B cell (primary cell): ENCODE data around the gene FA2H. TPM values are rescaled to one million over a fixed set of nuclear protein-coding genes. Genes with fewer than 3 reads are reported as not detected.
A peak's percentile ranks its signal among the peaks of the same experiment; 100 is the strongest.

Source experiments
- ATAC-seq: fragments of 200-7000 bp; cut with Tn5 transposase; one replicate; pipeline ENCODE4 v1.10.0; 2021; ENCODE audit warnings: low read depth, mild to moderate bottlenecking, moderate number of reproducible peaks, moderate library complexity
- CTCF ChIA-PET: fragments of 350-600 bp; sonication (Branson Sonifier 250); formaldehyde crosslinking; loops from one replicate; lab custom pipeline; 2021; ENCODE audit warnings: antibody characterized with exemption, inconsistent platforms; lab: Charles Lee
- POLR2A ChIA-PET: fragments of 350-600 bp; sonication (Branson Sonifier 250); formaldehyde crosslinking; loops from one replicate; lab custom pipeline; 2021; ENCODE audit warnings: antibody characterized with exemption; lab: Charles Lee
- DNase-seq: peaks from one replicate; pipeline ENCODE4 v3.0.0; 2013
- H2AFZ ChIP-seq: 2 replicates; pipeline ENCODE4 v1.6.1; 2012; ENCODE audit warnings: mild to moderate bottlenecking, low read depth, low read length; ENCODE audit not compliant: insufficient read depth, poor library complexity, severe bottlenecking
- H3K27ac ChIP-seq, 2 donors: 1 replicate in 1 of 2; 2 replicates in 1 of 2; pipeline ENCODE4 v1.5.1; 2012 to 2013; ENCODE audit warnings: low read length in 2 of 2, mild to moderate bottlenecking in 2 of 2, moderate library complexity in 1 of 2
- H3K27me3 ChIP-seq, 4 experiments: fragments of 200-600 bp in 1 of 4; sonication (generic) in 1 of 4; replicated peaks in 1 of 4; 1 replicate in 2 of 4; 2 replicates in 2 of 4; pipeline versions ENCODE4 v1.6.1 to v1.7.0; 2013 to 2016; ENCODE audit warnings: low read length in 3 of 4, mild to moderate bottlenecking in 2 of 4, mixed read lengths in 1 of 4, moderate library complexity in 1 of 4; ENCODE audit not compliant: insufficient read depth in 4 of 4, control insufficient read depth in 3 of 4; ENCODE audit errors: control extremely low read depth in 1 of 4
- H3K36me3 ChIP-seq, 2 experiments: replicated peaks in 1 of 2; 1 replicate in 1 of 2; 2 replicates in 1 of 2; pipeline versions ENCODE4 v1.6.1 to v1.7.1; 2013; ENCODE audit warnings: low read length in 1 of 2; ENCODE audit not compliant: insufficient read depth in 2 of 2, control insufficient read depth in 1 of 2; ENCODE audit errors: control extremely low read depth in 1 of 2, extremely low read depth in 1 of 2
- H3K4me1 ChIP-seq, 2 donors: fragments of 200-600 bp in 1 of 2; sonication (generic) in 1 of 2; 1 replicate in 1 of 2; 2 replicates in 1 of 2; pipeline versions ENCODE4 v1.5.1 to v1.6.1; 2013 to 2017; ENCODE audit warnings: low read length in 2 of 2; ENCODE audit not compliant: control insufficient read depth in 2 of 2, insufficient read depth in 2 of 2
- H3K4me2 ChIP-seq: replicated peaks from 2 replicates; pipeline ENCODE3; 2012; ENCODE audit warnings: mild to moderate bottlenecking, low read depth, low read length; ENCODE audit not compliant: poor library complexity, severe bottlenecking
- H3K4me3 ChIP-seq, 5 experiments: fragments of 200-600 bp in 1 of 5; sonication (generic) in 1 of 5; 1 replicate in 3 of 5; 2 replicates in 2 of 5; pipeline versions ENCODE4 v1.5.1 to v1.7.0; 2011 to 2016; ENCODE audit warnings: low read length in 4 of 5, mild to moderate bottlenecking in 4 of 5, low read depth in 2 of 5, control low read depth in 1 of 5, moderate library complexity in 1 of 5; ENCODE audit not compliant: insufficient read depth in 1 of 5; ENCODE audit errors: control extremely low read depth in 1 of 5, extremely low read depth in 1 of 5
- H3K79me2 ChIP-seq: fragments of 200-600 bp; sonication (generic); one replicate; pipeline ENCODE4 v1.6.0; 2016; ENCODE audit warnings: low read length; ENCODE audit not compliant: control insufficient read depth, insufficient read depth
- H3K9ac ChIP-seq: fragments of 200-600 bp; sonication (generic); 2 replicates; pipeline ENCODE4 v1.6.1; 2017; ENCODE audit warnings: mild to moderate bottlenecking, low read length, moderate library complexity
- H3K9me3 ChIP-seq, 3 donors: one replicate each; pipeline versions ENCODE4 v1.6.1 to v1.7.1; 2013; ENCODE audit warnings: low read length in 2 of 3; ENCODE audit not compliant: control insufficient read depth in 2 of 3, insufficient read depth in 1 of 3; ENCODE audit errors: control extremely low read depth in 1 of 3
- H4K20me1 ChIP-seq: 2 replicates; pipeline ENCODE4 v1.6.0; 2012; ENCODE audit warnings: mild to moderate bottlenecking, low read length; ENCODE audit not compliant: insufficient read depth, control insufficient read depth, poor library complexity, severe bottlenecking
- H3K27ac Mint-ChIP-seq: one replicate; pipeline ENCODE4 v1.8.0; 2021; ENCODE audit warnings: mixed read lengths
- H3K27me3 Mint-ChIP-seq: one replicate; pipeline ENCODE4 v1.8.0; 2021; ENCODE audit warnings: mixed read lengths
- H3K4me1 Mint-ChIP-seq: one replicate; pipeline ENCODE4 v1.8.0; 2021; ENCODE audit warnings: mixed read lengths
- H3K4me3 Mint-ChIP-seq: one replicate; pipeline ENCODE4 v1.8.0; 2021; ENCODE audit warnings: mixed read lengths
- H3K9me3 Mint-ChIP-seq: one replicate; pipeline ENCODE4 v1.8.0; 2022; ENCODE audit warnings: mixed read lengths; ENCODE audit not compliant: insufficient read depth
- EZH2 ChIP-seq: IDR thresholded peaks from 2 replicates; pipeline ENCODE4 v1.6.1; 2012; ENCODE audit warnings: borderline replicate concordance, low read depth, mild to moderate bottlenecking, moderate library complexity, low read length; ENCODE audit not compliant: insufficient read depth, poor library complexity, severe bottlenecking
- WGBS: methylation state at CpG from one replicate; pipeline ENCODE4 v1.1.5; 2013; ENCODE audit warnings: missing lambda C conversion rate; ENCODE audit not compliant: insufficient coverage; 5-methylcytosine and 5-hydroxymethylcytosine counted together
- intact Hi-C: fragments of 100-400 bp; cut with micrococcal nuclease; formaldehyde crosslinking; loops from one replicate; pipeline ENCODE4 v1.10.0; 2022
- polyA plus RNA-seq: library from polyadenylated mRNA; depleted of rRNA; stranded (reverse); fragments of >200 nt; gene quantifications from 2 replicates; pipeline ENCODE4 v1.2.3, GENCODE V29; 2012
- total RNA-seq, 2 donors: library from RNA; stranded (reverse); fragments of 120-200 nt in 1 of 2; gene quantifications; 1 replicate in 1 of 2; 2 replicates in 1 of 2; pipeline versions ENCODE4 v1.2.3 to v1.2.4, GENCODE V29; 2013 to 2022
- TF ChIP-seq, protein P1 (sequence below): fragments of 200-600 bp; IDR thresholded peaks from one replicate; pipeline ENCODE4 v1.8.0; 2022; ENCODE audit warnings: antibody characterized with exemption, mild to moderate bottlenecking

The FA2H gene
- total and polyA plus RNA-seq, 2 donors (not counting 1 experiment from before 2014, with no cell fraction given), result 1.0 to 3.6 TPM

DNA sequence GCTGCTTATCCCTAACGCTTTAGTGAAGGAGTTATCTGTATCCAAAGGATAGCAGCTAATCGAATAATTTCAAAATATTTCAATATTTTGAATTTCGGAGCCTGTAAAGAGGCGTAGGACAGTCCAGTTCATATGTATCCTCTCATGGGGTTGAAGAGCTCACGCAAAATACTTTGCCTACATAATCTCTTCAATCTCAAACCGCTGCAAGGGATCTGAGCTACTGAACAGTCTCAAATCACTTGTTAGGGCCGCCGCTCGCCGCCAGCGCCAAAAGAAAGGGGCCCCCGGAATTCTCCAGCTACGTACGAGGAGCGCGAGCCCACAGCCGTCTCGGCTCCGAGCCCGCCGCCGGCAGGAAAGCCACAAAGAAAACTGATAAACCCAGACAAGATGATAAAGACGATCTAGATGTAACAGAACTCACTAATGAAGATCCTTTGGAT is 107.3 kb downstream of the FA2H start:
- Histone ChIP-seq H3K27ac (peak overlapping the region in 1 of 2 donors; percentile 6), H3K9ac (peak overlapping the region; percentile 63), H4K20me1 (peaks cover 33% of the 10 kb centered on the region), H3K4me1 (peaks cover 10 to 14% of the 10 kb centered on the region in 2 donors), H3K9me3 (no peaks in the 10 kb centered on the region), H3K4me2 (peak overlapping the region; percentile 89), H3K79me2 (peaks cover 44% of the 10 kb centered on the region), H3K4me3 (peak overlapping the region; percentile 68 to 94 (median 80)), H2AFZ (peak overlapping the region; percentile 98), H3K36me3 (peaks cover 4 to 27% of the 10 kb centered on the region in 2 experiments), H3K27me3 (no peaks in the 10 kb centered on the region)
- Mint-ChIP-seq H3K9me3 (no peaks in the 10 kb centered on the region), H3K27me3 (no peaks in the 10 kb centered on the region), H3K27ac (peak overlapping the region; percentile 92), H3K4me3 (peak overlapping the region; percentile 93), H3K4me1 (peaks cover 32% of the 10 kb centered on the region)
- ChIA-PET CTCF (interaction anchor here (0.7 to 2.1 kb wide), 13 partner anchors 16 to 370 kb away, joined by 3 to 8 read pairs (median 4); partner anchors contain the start of genes GLG1, MLKL and WDR59), POLR2A (interaction anchor here (0.6 to 1.3 kb wide), 8 partner anchors 27 to 981 kb away, joined by 3 to 7 read pairs (median 4); partner anchors contain the start of genes GLG1 and MLKL)
- WGBS, result 0% methylated on average over 19 of the region's 23 CpGs
- intact Hi-C loops, result loop anchor here (1.0 to 10.0 kb wide), 6 partner anchors 16 to 980 kb away; partner anchors contain the start of genes CFDP1, KARS1, MLKL and TERF2IP
- DNase-seq (no peak), ATAC-seq (no peak)
- TF ChIP-seq, protein P1, sequence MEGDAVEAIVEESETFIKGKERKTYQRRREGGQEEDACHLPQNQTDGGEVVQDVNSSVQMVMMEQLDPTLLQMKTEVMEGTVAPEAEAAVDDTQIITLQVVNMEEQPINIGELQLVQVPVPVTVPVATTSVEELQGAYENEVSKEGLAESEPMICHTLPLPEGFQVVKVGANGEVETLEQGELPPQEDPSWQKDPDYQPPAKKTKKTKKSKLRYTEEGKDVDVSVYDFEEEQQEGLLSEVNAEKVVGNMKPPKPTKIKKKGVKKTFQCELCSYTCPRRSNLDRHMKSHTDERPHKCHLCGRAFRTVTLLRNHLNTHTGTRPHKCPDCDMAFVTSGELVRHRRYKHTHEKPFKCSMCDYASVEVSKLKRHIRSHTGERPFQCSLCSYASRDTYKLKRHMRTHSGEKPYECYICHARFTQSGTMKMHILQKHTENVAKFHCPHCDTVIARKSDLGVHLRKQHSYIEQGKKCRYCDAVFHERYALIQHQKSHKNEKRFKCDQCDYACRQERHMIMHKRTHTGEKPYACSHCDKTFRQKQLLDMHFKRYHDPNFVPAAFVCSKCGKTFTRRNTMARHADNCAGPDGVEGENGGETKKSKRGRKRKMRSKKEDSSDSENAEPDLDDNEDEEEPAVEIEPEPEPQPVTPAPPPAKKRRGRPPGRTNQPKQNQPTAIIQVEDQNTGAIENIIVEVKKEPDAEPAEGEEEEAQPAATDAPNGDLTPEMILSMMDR, result no peak
- TF ChIP-seq EZH2, result no peak
